ENCODE data around the gene CDH23. TPM values are rescaled to one million over a fixed set of nuclear protein-coding genes. Genes with fewer than 3 reads are reported as not detected.

The CDH23 gene
- total and polyA plus RNA-seq, 9 of the 15 experiments (the other 6 are each of a cell fraction or from before 2014, with no cell fraction given), result 0.18 to 1.2 (median 0.47) TPM

DNA sequence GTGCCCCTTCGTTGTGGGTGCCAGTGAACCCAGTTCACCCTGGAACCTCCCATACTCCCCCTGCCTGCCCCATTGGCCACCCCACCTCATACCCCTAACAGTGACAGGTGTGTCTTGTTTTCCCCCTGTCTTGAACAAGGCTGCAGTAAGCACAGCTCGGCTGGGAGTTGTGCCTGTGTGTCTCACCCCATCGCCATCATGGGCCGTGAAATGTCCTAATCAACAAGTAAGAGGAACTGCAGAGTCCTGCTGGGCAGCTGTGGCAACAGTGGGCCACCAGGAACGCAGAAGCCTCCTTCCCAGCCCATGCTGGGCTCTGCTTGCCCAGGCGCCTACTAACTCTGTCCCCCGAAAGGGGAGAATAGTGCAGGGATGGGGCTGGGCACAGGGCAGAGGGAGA, 231.2 kb downstream of the CDH23 start:
- peaks cover 34 to 54% of the 10 kb centered on the region in 2 experiments for H3K4me1 ChIP-seq (replicated peaks in 1 of 2; ENCODE audit: control insufficient read depth in 2 of 2, insufficient read depth in 2 of 2, low read length in 2 of 2)
- ChIA-PET POLR2A (no interaction called here), CTCF (ENCODE audit: low intra/inter-chr PET ratio) (interaction anchor here (0.6 kb wide), 1 partner anchor 64 kb away, joined by 3 read pairs; no protein-coding TSS in a partner anchor)
- H3K79me2 ChIP-seq (ENCODE audit: control insufficient read depth, insufficient read depth, low read length), result no peaks in the 10 kb centered on the region
- ATAC-seq (no peak), DNase-seq (ENCODE audit: extremely low read depth in 1 of 4, low spot score in 3 of 4) (no peak), FAIRE-seq (no peak)
- H3K9me3 ChIP-seq (replicated peaks; ENCODE audit: control insufficient read depth, insufficient read depth, low read depth, low read length), result no peaks in the 10 kb centered on the region
- H4K20me1 ChIP-seq (replicated peaks; ENCODE audit: control insufficient read depth, insufficient read depth, low read length), result no peaks in the 10 kb centered on the region
- H3K9me1 ChIP-seq (ENCODE audit: control insufficient read depth, insufficient read depth, low read length), result peaks cover 3% of the 10 kb centered on the region
- no TSS peak for BruUV-seq (replicated peaks)
- intact Hi-C loops (cut with micrococcal nuclease), result no loop called here
- peak overlapping the region in 1 of 2 experiments; percentile 77; a peak in 2 of 4 replicates for H3K9ac ChIP-seq (ENCODE audit: insufficient read depth in 1 of 2, low read depth in 2 of 2, low read length in 2 of 2)
- in situ Hi-C loops (cut with MboI), result no loop called here
- H3K27ac ChIP-seq (ENCODE audit: extremely low read depth, low read depth, low read length), result no peak overlapping the region
- 0 out of 2 replicates have a peak, but pooled peaks have one; percentile 2 for TF ChIP-seq SPI1 (IDR thresholded peaks at IDR 0.05; ENCODE audit: borderline replicate concordance, low read depth, low read length)
- no peak for TF ChIP-seq DDX20 (tag; IDR thresholded peaks at IDR 0.05; ENCODE audit: low read depth)
- no peak for TF ChIP-seq TOE1 (IDR thresholded peaks at IDR 0.05; ENCODE audit: borderline replicate concordance)
- no peak for TF ChIP-seq TOE1 (CRISPR knock-in tag; IDR thresholded peaks at IDR 0.05; ENCODE audit: borderline replicate concordance, low read depth)
- H3K4me2 ChIP-seq (ENCODE audit: insufficient read depth, low read length), result no peak overlapping the region
- H2AFZ ChIP-seq (ENCODE audit: low read depth, low read length), result no peak overlapping the region
- H3K4me3 ChIP-seq, result no peak overlapping the region
- WGBS (ENCODE audit: insufficient coverage, low coverage, missing lambda C conversion rate), result 56% methylated on average over 6 of the region's 7 CpGs
- H3K27me3 ChIP-seq (ENCODE audit: control insufficient read depth in 2 of 2, insufficient read depth in 2 of 2, low read length in 2 of 2), result no peaks in the 10 kb centered on the region
- H3K36me3 ChIP-seq (ENCODE audit: control insufficient read depth, insufficient read depth, low read length), result no peaks in the 10 kb centered on the region

DNA sequence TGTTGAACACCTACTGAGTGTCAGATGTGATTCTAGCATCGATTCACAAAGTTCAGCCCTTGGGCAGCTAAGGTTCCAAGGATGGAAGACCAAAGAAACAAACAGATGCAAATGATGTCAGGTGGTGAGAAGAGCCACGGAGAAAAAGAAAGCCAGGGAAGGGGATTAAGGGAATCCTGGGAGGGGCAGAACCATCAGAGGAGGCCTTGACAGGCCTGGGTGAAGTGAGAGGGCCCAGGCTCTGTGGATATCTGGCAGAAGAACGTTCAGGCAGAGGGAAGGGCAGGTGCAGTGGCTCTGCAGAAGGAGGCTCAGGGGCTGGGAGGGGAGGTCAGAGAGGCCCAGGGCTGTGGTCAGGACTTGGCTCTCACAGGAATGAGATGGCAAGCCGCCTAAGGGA, 232.4 kb downstream of the CDH23 start:
- no peaks in the 10 kb centered on the region for H3K79me2 ChIP-seq (ENCODE audit: control insufficient read depth, insufficient read depth, low read length)
- no peak overlapping the region for H3K4me3 ChIP-seq
- BruUV-seq (replicated peaks), result no TSS peak
- DNase-seq (ENCODE audit: extremely low read depth in 1 of 4, low spot score in 3 of 4), result no peak
- intact Hi-C loops (cut with micrococcal nuclease) (no loop called here), in situ Hi-C loops (cut with MboI) (no loop called here)
- no peaks in the 10 kb centered on the region; a peak in 1 of 5 replicates for H3K27me3 ChIP-seq (ENCODE audit: control insufficient read depth in 2 of 2, insufficient read depth in 2 of 2, low read length in 2 of 2)
- POLR2A ChIA-PET, result no interaction called here
- no peak overlapping the region for H3K27ac ChIP-seq (ENCODE audit: extremely low read depth, low read depth, low read length)
- CTCF ChIA-PET (ENCODE audit: low intra/inter-chr PET ratio), result no interaction called here
- 0 out of 2 replicates have a peak overlapping the region, but pooled peaks have one; percentile 2 for H2AFZ ChIP-seq (ENCODE audit: low read depth, low read length)
- no peaks in the 10 kb centered on the region for H3K9me3 ChIP-seq (replicated peaks; ENCODE audit: control insufficient read depth, insufficient read depth, low read depth, low read length)
- H3K36me3 ChIP-seq (ENCODE audit: control insufficient read depth, insufficient read depth, low read length), result no peaks in the 10 kb centered on the region
- 51% methylated on average over 4 of the region's 4 CpGs for WGBS (ENCODE audit: insufficient coverage, low coverage, missing lambda C conversion rate)
- H3K4me1 ChIP-seq (replicated peaks in 1 of 2; ENCODE audit: control insufficient read depth in 2 of 2, insufficient read depth in 2 of 2, low read length in 2 of 2), result peaks cover 38 to 54% of the 10 kb centered on the region in 2 experiments
- no peak overlapping the region for H3K4me2 ChIP-seq (ENCODE audit: insufficient read depth, low read length)
- H3K9ac ChIP-seq (ENCODE audit: insufficient read depth in 1 of 2, low read depth in 2 of 2, low read length in 2 of 2), result peak overlapping the region in 1 of 2 experiments; percentile 49; a peak in 1 of 4 replicates
- peaks cover 3% of the 10 kb centered on the region for H3K9me1 ChIP-seq (ENCODE audit: control insufficient read depth, insufficient read depth, low read length)
- FAIRE-seq, result no peak
- ATAC-seq, result no peak
- H4K20me1 ChIP-seq (replicated peaks; ENCODE audit: control insufficient read depth, insufficient read depth, low read length), result no peaks in the 10 kb centered on the region
- no peak for TF ChIP-seq HDAC1 (IDR thresholded peaks at IDR 0.05)
- TF ChIP-seq, protein P1, sequence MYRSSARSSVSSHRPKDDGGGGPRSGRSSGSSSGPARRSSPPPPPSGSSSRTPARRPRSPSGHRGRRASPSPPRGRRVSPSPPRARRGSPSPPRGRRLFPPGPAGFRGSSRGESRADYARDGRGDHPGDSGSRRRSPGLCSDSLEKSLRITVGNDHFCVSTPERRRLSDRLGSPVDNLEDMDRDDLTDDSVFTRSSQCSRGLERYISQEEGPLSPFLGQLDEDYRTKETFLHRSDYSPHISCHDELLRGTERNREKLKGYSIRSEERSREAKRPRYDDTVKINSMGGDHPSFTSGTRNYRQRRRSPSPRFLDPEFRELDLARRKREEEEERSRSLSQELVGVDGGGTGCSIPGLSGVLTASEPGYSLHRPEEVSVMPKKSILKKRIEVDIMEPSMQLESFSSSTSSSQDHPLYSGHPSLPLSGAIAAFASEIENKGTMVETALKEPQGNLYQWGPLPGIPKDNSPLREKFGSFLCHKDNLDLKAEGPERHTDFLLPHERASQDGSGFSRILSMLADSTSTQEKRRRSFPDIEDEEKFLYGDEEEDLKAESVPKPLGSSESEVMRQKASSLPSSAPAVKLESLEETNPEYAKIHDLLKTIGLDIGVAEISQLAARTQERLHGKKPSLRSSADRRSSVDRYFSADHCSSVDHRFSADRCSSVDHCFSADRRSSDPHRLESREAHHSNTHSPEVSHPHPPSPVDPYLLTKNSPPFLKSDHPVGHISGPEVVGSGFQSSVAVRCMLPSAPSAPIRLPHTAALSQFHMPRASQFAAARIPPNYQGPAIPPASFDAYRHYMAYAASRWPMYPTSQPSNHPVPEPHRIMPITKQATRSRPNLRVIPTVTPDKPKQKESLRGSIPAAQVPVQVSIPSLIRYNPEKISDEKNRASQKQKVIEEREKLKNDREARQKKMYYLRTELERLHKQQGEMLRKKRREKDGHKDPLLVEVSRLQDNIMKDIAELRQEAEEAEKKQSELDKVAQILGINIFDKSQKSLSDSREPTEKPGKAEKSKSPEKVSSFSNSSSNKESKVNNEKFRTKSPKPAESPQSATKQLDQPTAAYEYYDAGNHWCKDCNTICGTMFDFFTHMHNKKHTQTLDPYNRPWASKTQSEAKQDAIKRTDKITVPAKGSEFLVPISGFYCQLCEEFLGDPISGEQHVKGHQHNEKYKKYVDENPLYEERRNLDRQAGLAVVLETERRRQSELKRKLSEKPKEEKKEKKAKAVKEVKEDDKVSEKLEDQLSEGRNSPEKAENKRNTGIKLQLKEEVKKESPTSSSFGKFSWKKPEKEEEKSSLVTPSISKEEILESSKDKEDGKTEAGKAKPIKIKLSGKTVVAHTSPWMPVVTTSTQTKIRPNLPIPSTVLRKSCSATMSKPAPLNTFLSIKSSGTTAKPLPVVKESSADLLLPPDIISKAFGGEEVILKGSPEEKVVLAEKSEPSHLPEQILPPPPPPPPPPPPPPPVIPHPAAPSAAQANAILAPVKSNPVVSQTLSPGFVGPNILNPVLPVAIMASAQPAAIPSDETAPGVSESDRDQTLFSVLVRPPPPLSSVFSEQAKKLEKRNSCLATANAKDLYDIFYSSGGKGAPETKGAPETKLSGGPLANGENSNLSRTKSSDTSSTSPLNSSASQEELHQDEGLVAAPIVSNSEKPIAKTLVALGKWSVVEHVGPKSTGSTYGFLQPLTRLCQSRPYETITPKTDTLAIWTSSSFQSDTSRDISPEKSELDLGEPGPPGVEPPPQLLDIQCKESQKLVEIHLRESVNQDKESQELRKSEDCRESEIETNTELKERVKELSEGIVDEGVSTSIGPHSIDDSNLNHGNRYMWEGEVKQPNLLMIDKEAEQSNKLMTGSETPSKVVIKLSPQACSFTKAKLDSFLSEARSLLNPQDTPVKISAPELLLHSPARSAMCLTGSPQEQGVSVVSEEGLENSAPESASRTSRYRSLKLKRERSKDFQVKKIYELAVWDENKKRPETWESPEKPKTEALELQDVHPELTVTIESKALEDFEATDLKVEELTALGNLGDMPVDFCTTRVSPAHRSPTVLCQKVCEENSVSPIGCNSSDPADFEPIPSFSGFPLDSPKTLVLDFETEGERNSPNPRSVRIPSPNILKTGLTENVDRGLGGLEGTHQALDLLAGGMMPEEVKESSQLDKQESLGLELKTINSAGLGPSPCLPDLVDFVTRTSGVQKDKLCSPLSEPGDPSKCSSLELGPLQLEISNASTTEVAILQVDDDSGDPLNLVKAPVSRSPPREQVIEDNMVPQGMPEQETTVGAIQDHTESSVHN (IDR thresholded peaks at IDR 0.05; ENCODE audit: borderline replicate concordance in 1 of 2, low read depth in 1 of 2), result no peak
- no peak for TF ChIP-seq CTBP1 (IDR thresholded peaks at IDR 0.05; ENCODE audit: borderline replicate concordance)
- no peak for TF ChIP-seq SAFB (IDR thresholded peaks at IDR 0.05; ENCODE audit: borderline replicate concordance, low read depth, low read length)
